ENCODE results near the gene RSU1. TPM values are rescaled to one million over a fixed set of nuclear protein-coding genes. Genes with fewer than 3 reads are reported as not detected.

Gene RSU1
- total and polyA plus RNA-seq, 2 of the 13 experiments (the other 11 are each of a cell fraction or from before 2014, with no cell fraction given), result 32.3 to 35.1 TPM

DNA sequence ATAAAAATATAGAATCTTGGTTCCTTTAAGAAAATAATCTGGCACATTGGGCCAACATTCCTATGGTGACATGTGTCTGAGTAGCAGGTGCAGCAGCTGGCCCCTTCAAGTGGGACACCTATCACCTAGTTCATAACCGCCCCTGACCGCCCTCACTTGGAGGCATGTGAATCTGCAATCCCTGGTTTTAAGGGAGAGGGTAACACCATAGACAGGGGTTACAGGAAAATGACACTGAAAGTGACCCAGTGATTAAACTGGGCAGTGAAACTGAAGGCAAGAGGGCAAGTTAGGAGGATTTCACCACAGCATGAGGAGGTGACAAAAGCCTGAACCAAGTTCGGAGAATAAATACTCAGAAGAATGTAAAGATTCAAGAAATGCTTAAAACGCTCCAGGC, 1.1 kb downstream of the RSU1 start:
- H2AFZ ChIP-seq (ENCODE audit: low read length), result peak overlapping the region; percentile 66
- ChIA-PET POLR2A (no interaction called here), CTCF (ENCODE audit: low intra/inter-chr PET ratio, low total read pairs) (no interaction called here)
- no peaks in the 10 kb centered on the region for H4K20me1 ChIP-seq (ENCODE audit: insufficient read depth, low read length)
- ATAC-seq (no peak), FAIRE-seq (no peak), DNase-seq (ENCODE audit: low spot score) (no peak)
- H3K4me1 ChIP-seq (ENCODE audit: insufficient read depth, low read length), result peaks cover 27% of the 10 kb centered on the region
- H3K4me3 ChIP-seq (replicated peaks in 1 of 3; ENCODE audit: insufficient read depth in 1 of 3, low read depth in 2 of 3, low read length in 3 of 3), result peak overlapping the region; percentile 61 to 96 (median 74)
- no TSS peak for BruUV-seq (replicated peaks)
- H3K27ac ChIP-seq (ENCODE audit: extremely low read length, insufficient read depth, low read length), result no peak overlapping the region
- 43% methylated on average over 4 of the region's 4 CpGs for WGBS (ENCODE audit: low lambda C conversion rate)
- intact Hi-C loops (cut with micrococcal nuclease; ENCODE audit: unreplicated experiment) (loop anchor here (10.0 kb wide), 1 partner anchor 941 kb away; no protein-coding TSS in a partner anchor), in situ Hi-C loops (cut with HindIII; ENCODE audit: extremely low pct_ligation_motif_present, low pct_unique_long_range_greater_than_20kb) (no loop called here)
- TF ChIP-seq MAZ (IDR thresholded peaks at IDR 0.05; ENCODE audit: borderline replicate concordance, low read depth, low read length) (no peak), MAZ (CRISPR knock-in tag; IDR thresholded peaks at IDR 0.05; ENCODE audit: low read depth) (no peak), CBX2 (IDR thresholded peaks at IDR 0.05; ENCODE audit: low read depth, low read length) (no peak), CBX2 (CRISPR knock-in tag; IDR thresholded peaks at IDR 0.05; ENCODE audit: low read depth) (no peak), ZNF850 (CRISPR knock-in tag; conservative IDR thresholded peaks at IDR 0.05) (no peak), FOXA3 (CRISPR knock-in tag; IDR thresholded peaks at IDR 0.05) (no peak), ZMYM4 (CRISPR knock-in tag; IDR thresholded peaks at IDR 0.05) (no peak), MAFG (CRISPR knock-in tag; IDR thresholded peaks at IDR 0.05) (no peak), ZNF335 (CRISPR knock-in tag; IDR thresholded peaks at IDR 0.05) (no peak)
- H3K36me3 ChIP-seq (replicated peaks in 1 of 2; ENCODE audit: control insufficient read depth in 1 of 2, insufficient read depth in 2 of 2, low read length in 2 of 2), result no peaks in the 10 kb centered on the region
- H3K27me3 ChIP-seq (ENCODE audit: control insufficient read depth in 1 of 2, insufficient read depth in 2 of 2, low read length in 2 of 2), result peaks cover 0 to 7% of the 10 kb centered on the region in 2 experiments; a peak in 1 of 5 replicates
- peak overlapping the region; percentile 79 for H3K9ac ChIP-seq (ENCODE audit: insufficient read depth, low read depth, low read length)
- peak overlapping the region; percentile 94 for H3K4me2 ChIP-seq (ENCODE audit: low read depth, low read length)
- H3K9me3 ChIP-seq (ENCODE audit: low read length), result no peaks in the 10 kb centered on the region
- H3K79me2 ChIP-seq (ENCODE audit: insufficient read depth, low read length), result peaks cover 10% of the 10 kb centered on the region

DNA sequence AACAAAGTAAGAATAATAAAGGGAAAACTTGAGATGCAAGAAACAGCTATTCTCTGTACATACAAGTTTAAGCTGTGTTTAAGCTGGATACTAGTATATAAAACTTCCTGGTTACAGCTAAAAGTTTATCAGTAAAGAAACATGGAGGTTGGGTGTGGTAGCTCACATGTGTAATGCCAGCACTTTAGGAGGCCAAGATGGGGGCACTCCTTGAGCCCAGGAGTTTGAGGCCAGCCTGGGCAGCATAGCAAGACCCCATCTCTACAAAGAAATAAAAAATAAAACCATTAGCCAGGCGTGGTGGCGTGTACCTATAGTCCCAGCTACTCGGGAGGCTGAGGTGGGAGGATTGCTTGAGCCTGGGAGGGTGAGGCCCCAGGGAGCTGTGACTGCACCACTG, 3.2 kb downstream of the RSU1 start:
- H3K27ac ChIP-seq (ENCODE audit: extremely low read length, insufficient read depth, low read length), result no peak overlapping the region
- H3K9me3 ChIP-seq (ENCODE audit: low read length), result no peaks in the 10 kb centered on the region
- intact Hi-C loops (cut with micrococcal nuclease; ENCODE audit: unreplicated experiment), result loop anchor here (10.0 kb wide), 1 partner anchor 939 kb away; no protein-coding TSS in a partner anchor
- H3K4me3 ChIP-seq (replicated peaks in 1 of 3; ENCODE audit: insufficient read depth in 1 of 3, low read depth in 2 of 3, low read length in 3 of 3), result no peak overlapping the region
- no peak overlapping the region for H3K4me2 ChIP-seq (ENCODE audit: low read depth, low read length)
- H3K36me3 ChIP-seq (replicated peaks in 1 of 2; ENCODE audit: control insufficient read depth in 1 of 2, insufficient read depth in 2 of 2, low read length in 2 of 2), result no peaks in the 10 kb centered on the region
- no TSS peak for BruUV-seq (replicated peaks)
- no peak for ATAC-seq
- POLR2A ChIA-PET, result no interaction called here
- no peak overlapping the region for H3K9ac ChIP-seq (ENCODE audit: insufficient read depth, low read depth, low read length)
- peaks cover 27% of the 10 kb centered on the region for H3K4me1 ChIP-seq (ENCODE audit: insufficient read depth, low read length)
- FAIRE-seq, result no peak
- CTCF ChIA-PET (ENCODE audit: low intra/inter-chr PET ratio, low total read pairs), result no interaction called here
- H2AFZ ChIP-seq (ENCODE audit: low read length), result no peak overlapping the region
- no peak for DNase-seq (ENCODE audit: low spot score)
- H3K79me2 ChIP-seq (ENCODE audit: insufficient read depth, low read length), result peaks cover 10% of the 10 kb centered on the region
- peaks cover 0 to under 1% of the 10 kb centered on the region in 2 experiments; a peak in 1 of 5 replicates for H3K27me3 ChIP-seq (ENCODE audit: control insufficient read depth in 1 of 2, insufficient read depth in 2 of 2, low read length in 2 of 2)
- 98% methylated on average over 3 of the region's 3 CpGs for WGBS (ENCODE audit: low lambda C conversion rate)
- H4K20me1 ChIP-seq (ENCODE audit: insufficient read depth, low read length), result no peaks in the 10 kb centered on the region
- in situ Hi-C loops (cut with HindIII; ENCODE audit: extremely low pct_ligation_motif_present, low pct_unique_long_range_greater_than_20kb), result no loop called here
- TF ChIP-seq TARDBP (CRISPR knock-in tag; IDR thresholded peaks at IDR 0.05) (no peak), TOE1 (CRISPR knock-in tag; IDR thresholded peaks at IDR 0.05) (no peak), ARNT (IDR thresholded peaks at IDR 0.05) (no peak)
- TF ChIP-seq, protein P1, sequence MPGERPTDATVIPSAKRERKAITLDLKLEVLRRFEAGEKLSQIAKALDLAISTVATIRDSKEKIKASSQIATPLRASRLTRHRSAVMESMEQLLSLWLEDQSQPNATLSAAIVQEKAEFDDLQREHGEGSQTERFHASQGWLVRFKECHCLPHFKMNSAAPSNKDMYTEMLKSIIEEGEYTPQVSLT (CRISPR knock-in tag; IDR thresholded peaks at IDR 0.05; ENCODE audit: borderline replicate concordance, low read depth), result no peak

All from HepG2 (cell line).